Measurements from ENCODE around the gene TASOR. TPM values are rescaled to one million over a fixed set of nuclear protein-coding genes. Genes with fewer than 3 reads are reported as not detected.

The TASOR gene
- total RNA-seq, 1 donor from 2014 or later = 22.2 TPM

GRCh38 chr3:56689303-56689702 lies 6.2 kb upstream of the TASOR start:
- intact Hi-C loops (cut with DNase I) = no loop called here
- ATAC-seq (ENCODE audit: poor library complexity) (no peak), DNase-seq (no peak)

GRCh38 chr3:56688191-56688590 lies 5.1 kb upstream of the TASOR start:
- no peak for DNase-seq
- intact Hi-C loops (cut with DNase I) = no loop called here
- no peak for ATAC-seq (ENCODE audit: poor library complexity)

- DNase-seq (no peak), ATAC-seq (ENCODE audit: poor library complexity) (no peak)
- intact Hi-C loops (cut with DNase I) = no loop called here
Measured at GRCh38 chr3:56684029-56684428, 964 bp upstream of the TASOR start.

GRCh38 chr3:56682462-56683121 lies 473 bp downstream of the TASOR start:
- ATAC-seq (ENCODE audit: poor library complexity) (peak; percentile 85), DNase-seq (peak; percentile 81)

GRCh38 chr3:56681984-56682461 lies 1.0 kb downstream of the TASOR start:
- intact Hi-C loops (cut with DNase I) = no loop called here
- ATAC-seq (ENCODE audit: poor library complexity) = peak; percentile 3
- DNase-seq = no peak

More at GRCh38 chr3:56682462-56683121, 473 bp downstream of the TASOR start:
- intact Hi-C loops (cut with DNase I) = no loop called here

GRCh38 chr3:56680054-56680580 lies 2.9 kb downstream of the TASOR start:
- intact Hi-C loops (cut with DNase I) = no loop called here
- DNase-seq (no peak), ATAC-seq (ENCODE audit: poor library complexity) (no peak)

- intact Hi-C loops (cut with DNase I) = no loop called here
- no peak for DNase-seq
- ATAC-seq (ENCODE audit: poor library complexity) = no peak
Measured at GRCh38 chr3:56677286-56677685, 5.8 kb downstream of the TASOR start.

- intact Hi-C loops (cut with DNase I) = no loop called here
- no peak for ATAC-seq (ENCODE audit: poor library complexity)
- no peak for DNase-seq
Measured at GRCh38 chr3:56673781-56674457, 9.1 kb downstream of the TASOR start.

GRCh38 chr3:56667973-56668579 lies 15.0 kb downstream of the TASOR start:
- no peak for DNase-seq
- ATAC-seq (ENCODE audit: poor library complexity) = no peak
- intact Hi-C loops (cut with DNase I) = no loop called here

GRCh38 chr3:56664823-56665222 lies 18.2 kb downstream of the TASOR start:
- DNase-seq (no peak), ATAC-seq (ENCODE audit: poor library complexity) (no peak)
- intact Hi-C loops (cut with DNase I) = no loop called here

- DNase-seq = no peak
- no peak for ATAC-seq (ENCODE audit: poor library complexity)
- intact Hi-C loops (cut with DNase I) = no loop called here
Measured at GRCh38 chr3:56655709-56656108, 27.4 kb downstream of the TASOR start.

- ATAC-seq (ENCODE audit: poor library complexity) (no peak), DNase-seq (no peak)
- intact Hi-C loops (cut with DNase I) = no loop called here
Measured at GRCh38 chr3:56654460-56654859, 28.6 kb downstream of the TASOR start.

- intact Hi-C loops (cut with DNase I) = no loop called here
- ATAC-seq (ENCODE audit: poor library complexity) (no peak), DNase-seq (no peak)
Measured at GRCh38 chr3:56645407-56645806, 37.7 kb downstream of the TASOR start.

GRCh38 chr3:56633602-56634535 lies 49.2 kb downstream of the TASOR start:
- ATAC-seq (ENCODE audit: poor library complexity) (peak; percentile 96), DNase-seq (peak; percentile 50)
- intact Hi-C loops (cut with DNase I) = no loop called here

Other genes starting within 250 kb of the TASOR start
- gene ERC2, start 214.8 kb downstream of the TASOR start, total RNA-seq = 0.81 TPM
- gene CCDC66, start 126.1 kb downstream of the TASOR start, total RNA-seq = 13.8 TPM
- 15.0 TPM for gene ARHGEF3, start 118.7 kb upstream of the TASOR start, total RNA-seq

Measured in Right ventricle myocardium superior (tissue), 1 donor.